HCT116 (cell line): ENCODE data around the gene PEAK1. TPM values are rescaled to one million over a fixed set of nuclear protein-coding genes. Genes with fewer than 3 reads are reported as not detected.

Experiments used
- ATAC-seq: fragments of 200-7000 bp; cut with Tn5 transposase; 2 replicates; pipeline ENCODE4 v1.9.1; 2020; ENCODE audit warnings: mild to moderate bottlenecking, moderate library complexity
- BruUV-seq: library from RNA; stranded (reverse); fragments of 400-500 nt; replicated peaks from 2 replicates; lab custom pipeline; 2021; lab: Mats Ljungman, UMichigan
- CTCF ChIA-PET: fragments of 300-600 bp; sonication (Branson Sonifier 250); formaldehyde crosslinking; loops from one replicate; lab custom pipeline; 2021; ENCODE audit warnings: antibody characterized with exemption; lab: Charles Lee
- POLR2A ChIA-PET: fragments of 300-600, 350-600 bp; sonication (Branson Sonifier 250); formaldehyde crosslinking; loops from one replicate; lab custom pipeline; 2021; ENCODE audit warnings: antibody characterized with exemption; lab: Charles Lee
- RAD21 ChIA-PET, 2 experiments: fragments of 300-600 bp; sonication (Branson Sonifier 250); formaldehyde crosslinking; loops; one replicate each; lab custom pipeline; 2023; ENCODE audit warnings: low total read pairs in 2 of 2; ENCODE audit not compliant: uncharacterized antibody in 2 of 2, unreplicated experiment in 2 of 2, low non-redundant PET in 1 of 2; lab: Charles Lee
- DNase-seq: peaks from one replicate; pipeline ENCODE4 v3.0.0-alpha.2; 2010; ENCODE audit warnings: low read depth, low spot score
- H2AFZ ChIP-seq: fragments of 200-600 bp; shearing (Covaris generic), sonication (generic); 2 replicates; pipeline ENCODE4 v1.6.1; 2017; ENCODE audit warnings: low read depth, mixed run types, mixed read lengths, antibody characterized with exemption, low read length; ENCODE audit not compliant: poor library complexity, severe bottlenecking
- H3K27ac ChIP-seq: 2 replicates; pipeline ENCODE4 v1.5.1; 2012; ENCODE audit warnings: low read depth, low read length
- H3K27me3 ChIP-seq: fragments of 200-600 bp; sonication (generic); 2 replicates; pipeline ENCODE4 v1.6.1; 2016; ENCODE audit warnings: mixed run types, low read length, mixed read lengths; ENCODE audit not compliant: insufficient read depth
- H3K36me3 ChIP-seq, 2 experiments: fragments of 200-500 bp in 1 of 2; fragments of 200-600 bp in 1 of 2; sonication (Bioruptor generic) in 1 of 2; sonication (generic) in 1 of 2; 2 replicates each; pipeline versions ENCODE4 v1.5.1 to v1.6.1; 2014 to 2016; ENCODE audit warnings: low read length in 2 of 2, inconsistent platforms in 1 of 2, mixed read lengths in 1 of 2, mixed run types in 1 of 2; ENCODE audit not compliant: insufficient read depth in 2 of 2, control insufficient read depth in 1 of 2
- H3K4me1 ChIP-seq, 2 experiments: fragments of 200-600 bp in 1 of 2; sonication (generic) in 1 of 2; 2 replicates each; pipeline versions ENCODE4 v1.5.1 to v1.6.1; 2012 to 2017; ENCODE audit warnings: low read length in 2 of 2, inconsistent platforms in 1 of 2, mild to moderate bottlenecking in 1 of 2, mixed read lengths in 1 of 2, mixed run types in 1 of 2, moderate library complexity in 1 of 2; ENCODE audit not compliant: insufficient read depth in 2 of 2, control insufficient read depth in 1 of 2
- H3K4me2 ChIP-seq: fragments of 200-600 bp; sonication (generic); 2 replicates; pipeline ENCODE4 v1.6.1; 2017; ENCODE audit warnings: mixed run types, low read length, mixed read lengths
- H3K4me3 ChIP-seq, 2 experiments: fragments of 200-600 bp in 1 of 2; sonication (generic) in 1 of 2; replicated peaks in 1 of 2; 2 replicates each; pipeline ENCODE4 v1.5.1; 2011 to 2016; ENCODE audit warnings: low read length in 2 of 2, control low read depth in 1 of 2, low read depth in 1 of 2, mild to moderate bottlenecking in 1 of 2, mixed read lengths in 1 of 2, mixed run types in 1 of 2
- H3K79me2 ChIP-seq: fragments of 200-600 bp; sonication (generic); 2 replicates; pipeline ENCODE4 v1.6.1; 2017; ENCODE audit warnings: mild to moderate bottlenecking, mixed run types, low read length, moderate library complexity, mixed read lengths; ENCODE audit not compliant: insufficient read depth
- H3K9ac ChIP-seq: fragments of 200-600 bp; sonication (generic); 2 replicates; pipeline ENCODE4 v1.6.1; 2016; ENCODE audit warnings: low read length, mixed read lengths
- H3K9me2 ChIP-seq: fragments of 200-600 bp; sonication (generic), shearing (Covaris generic); 2 replicates; pipeline ENCODE4 v1.6.1; 2017; ENCODE audit warnings: mixed run types, mild to moderate bottlenecking, moderate library complexity; ENCODE audit not compliant: insufficient read depth
- H3K9me3 ChIP-seq, 2 experiments: fragments of 200-500 bp in 1 of 2; fragments of 200-600 bp in 1 of 2; sonication (Bioruptor generic) in 1 of 2; sonication (generic) in 1 of 2; 2 replicates each; pipeline ENCODE4 v1.6.1; 2014 to 2017; ENCODE audit warnings: low read length in 2 of 2, mixed read lengths in 2 of 2, inconsistent platforms in 1 of 2, low read depth in 1 of 2, mild to moderate bottlenecking in 1 of 2, mixed run types in 1 of 2, moderate library complexity in 1 of 2; ENCODE audit not compliant: control insufficient read depth in 1 of 2, insufficient read depth in 1 of 2
- H4K20me1 ChIP-seq: fragments of 200-600 bp; sonication (generic), shearing (Covaris generic); 2 replicates; pipeline ENCODE4 v1.6.1; 2017; ENCODE audit warnings: mixed run types, mild to moderate bottlenecking, moderate library complexity; ENCODE audit not compliant: insufficient read depth
- CTCF ChIP-seq, 3 experiments: fragments of 200-600 bp in 1 of 3; sonication (generic) in 1 of 3; IDR thresholded peaks in 2 of 3; conservative IDR thresholded peaks in 1 of 3; 2 replicates each; pipeline ENCODE4 v1.5.1; 2012 to 2017; ENCODE audit warnings: low read depth in 2 of 3, low read length in 2 of 3, antibody characterized with exemption in 1 of 3, borderline replicate concordance in 1 of 3, control low read depth in 1 of 3, mild to moderate bottlenecking in 1 of 3, mixed read lengths in 1 of 3, mixed run types in 1 of 3, moderate library complexity in 1 of 3; ENCODE audit not compliant: insufficient read depth in 1 of 3
- EGR1 ChIP-seq: IDR thresholded peaks from 2 replicates; pipeline ENCODE4 v1.6.1; 2012; ENCODE audit warnings: low read depth
- ELF1 ChIP-seq: IDR thresholded peaks from 2 replicates; pipeline ENCODE4 v1.6.1; 2012; ENCODE audit warnings: low read depth, borderline replicate concordance
- EZH2 ChIP-seq: fragments of 200-600 bp; sonication (generic); IDR thresholded peaks from 2 replicates; pipeline ENCODE4 v1.6.1; 2017; ENCODE audit warnings: antibody characterized with exemption, mixed run types
- POLR2A ChIP-seq: IDR thresholded peaks from 2 replicates; pipeline ENCODE4 v1.7.0; 2011; ENCODE audit warnings: borderline replicate concordance; ENCODE audit not compliant: insufficient read depth, insufficient read length; ENCODE audit errors: extremely low read depth
- POLR2AphosphoS5 ChIP-seq: IDR thresholded peaks from 2 replicates; pipeline ENCODE4 v1.6.1; 2011; ENCODE audit warnings: mild to moderate bottlenecking, low read depth, low read length, moderate library complexity
- RAD21 ChIP-seq: IDR thresholded peaks from 2 replicates; pipeline ENCODE4 v1.6.1; 2012; ENCODE audit warnings: low read depth, mild to moderate bottlenecking
- REST ChIP-seq: IDR thresholded peaks from 2 replicates; pipeline ENCODE4 v1.6.1; 2012; ENCODE audit warnings: low read depth
- SIN3A ChIP-seq: IDR thresholded peaks from 2 replicates; pipeline ENCODE4 v1.6.1; 2012; ENCODE audit warnings: low read depth
- SRF ChIP-seq: IDR thresholded peaks from 2 replicates; pipeline ENCODE4 v1.6.1; 2012; ENCODE audit warnings: low read depth
- TCF7L2 ChIP-seq: IDR thresholded peaks from 2 replicates; pipeline ENCODE4 v1.7.0; 2011; ENCODE audit warnings: borderline replicate concordance, inconsistent platforms; ENCODE audit not compliant: insufficient read depth, insufficient read length; ENCODE audit errors: extremely low read depth
- ZFX ChIP-seq: fragments of 450-650 bp; IDR thresholded peaks from 2 replicates; pipeline ENCODE4 v1.6.1; 2017
- intact Hi-C: fragments of 100-400 bp; cut with micrococcal nuclease; formaldehyde crosslinking; loops from 2 replicates; pipeline ENCODE4 v1.10.0; 2022
- total RNA-seq: library from RNA; stranded (reverse); gene quantifications from one replicate; pipeline ENCODE4 v1.2.1, GENCODE V29; 2021; ENCODE audit not compliant: unreplicated experiment

PEAK1 gene
- total RNA-seq, 1 experiment from 2014 or later: 23.4 TPM

- ChIA-PET POLR2A (no interaction called here), CTCF (no interaction called here), RAD21 (no interaction called here)
- Histone ChIP-seq H2AFZ (no peak overlapping the region), H3K4me3 (no peak overlapping the region), H3K9me2 (no peaks in the 10 kb centered on the region), H3K27ac (no peak overlapping the region), H4K20me1 (no peaks in the 10 kb centered on the region), H3K4me2 (no peak overlapping the region), H3K79me2 (peaks cover 7% of the 10 kb centered on the region), H3K9me3 (peaks cover 12 to 13% of the 10 kb centered on the region in 2 experiments; a peak in 3 of 4 replicates), H3K36me3 (no peaks in the 10 kb centered on the region), H3K4me1 (peaks cover 0 to 5% of the 10 kb centered on the region in 2 experiments; a peak in 1 of 4 replicates), H3K27me3 (no peaks in the 10 kb centered on the region), H3K9ac (no peak overlapping the region)
- TF ChIP-seq RAD21: no peak
- TF ChIP-seq SIN3A: no peak
- no peak for TF ChIP-seq EGR1
- TF ChIP-seq TCF7L2: no peak
- TF ChIP-seq POLR2AphosphoS5: no peak
- no peak for TF ChIP-seq EZH2
- TF ChIP-seq POLR2A: no peak
- ATAC-seq (no peak), DNase-seq (no peak)
- BruUV-seq: no TSS peak
- intact Hi-C loops: no loop called here
Observed at GRCh38 chr15:77398927-77399326, 21.0 kb downstream of the PEAK1 start.

DNA sequence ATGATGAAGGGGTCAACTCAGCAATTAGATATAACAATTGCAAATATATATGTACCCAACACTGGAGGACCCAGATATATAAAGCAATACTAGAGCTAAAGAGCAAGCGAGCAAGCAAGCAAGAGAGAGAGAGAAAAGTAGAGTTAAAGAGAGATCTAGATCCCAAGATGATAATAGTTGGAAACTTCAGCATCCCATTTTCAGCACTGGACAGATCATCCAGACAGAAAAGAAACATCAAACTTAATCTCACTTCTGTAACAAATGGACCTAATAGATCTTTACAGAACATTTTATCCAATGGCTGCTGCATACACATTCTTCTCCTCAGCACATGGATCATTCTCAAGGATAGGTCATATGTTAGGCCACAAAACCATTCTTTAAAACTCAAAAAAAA is 23.2 kb downstream of the PEAK1 start:
- TF ChIP-seq REST (peak; percentile 21), ZFX (no peak), SIN3A (no peak), ELF1 (no peak), CTCF (IDR thresholded peaks at IDR 0.05 in 2 of 3, conservative IDR thresholded peaks at IDR 0.05 in 1 of 3; ENCODE audit: borderline replicate concordance in 1 of 3, insufficient read depth in 1 of 3, low read depth in 2 of 3, low read length in 2 of 3) (no peak), SRF (no peak)
- TF ChIP-seq, all 23 proteins: peak for 1

More for the DNA sequence above, 23.2 kb downstream of the PEAK1 start:
- DNase-seq (no peak), ATAC-seq (no peak)
- H3K4me2 ChIP-seq: no peak overlapping the region
- H3K36me3 ChIP-seq: no peaks in the 10 kb centered on the region
- no peaks in the 10 kb centered on the region for H3K4me1 ChIP-seq
- no peak overlapping the region for H3K27ac ChIP-seq
- ChIA-PET CTCF (no interaction called here), RAD21 (no interaction called here), POLR2A (no interaction called here)
- no peak overlapping the region for H3K9ac ChIP-seq
- H2AFZ ChIP-seq: no peak overlapping the region
- no peak overlapping the region for H3K4me3 ChIP-seq
- BruUV-seq: no TSS peak
- intact Hi-C loops: no loop called here
- H3K9me2 ChIP-seq: no peaks in the 10 kb centered on the region
- H3K9me3 ChIP-seq: peaks cover 12 to 13% of the 10 kb centered on the region in 2 experiments; a peak in 3 of 4 replicates
- no peaks in the 10 kb centered on the region for H3K27me3 ChIP-seq
- peaks cover 7% of the 10 kb centered on the region for H3K79me2 ChIP-seq
- H4K20me1 ChIP-seq: no peaks in the 10 kb centered on the region
